ENCODE measurements around the gene LARP1. TPM values are rescaled to one million over a fixed set of nuclear protein-coding genes. Genes with fewer than 3 reads are reported as not detected.
A peak's percentile ranks its signal among the peaks of the same experiment; 100 is the strongest.
"Not testable (repeated sequence)": the region's sequence is repeated elsewhere in the genome, so short reads cannot be mapped to it uniquely, and the experiment has no call there.

Gene LARP1
- total RNA-seq, 1 experiment from 2014 or later, result 48.5 TPM

- no peak for DNase-seq (ENCODE audit: low spot score)
Observed at GRCh38 chr5:154824070-154824469, 68.9 kb downstream of the LARP1 start.

- no peak for DNase-seq (ENCODE audit: low spot score)
Observed at GRCh38 chr5:154829181-154829588, 74.0 kb downstream of the LARP1 start.

- no peak for DNase-seq (ENCODE audit: low spot score)
Observed at GRCh38 chr5:154829589-154830218, 74.5 kb downstream of the LARP1 start.

- no peak for DNase-seq (ENCODE audit: low spot score)
Observed at GRCh38 chr5:154830219-154830595, 75.0 kb downstream of the LARP1 start.

GRCh38 chr5:154830596-154830995 lies 75.4 kb downstream of the LARP1 start:
- DNase-seq (ENCODE audit: low spot score), result no peak

GRCh38 chr5:154831451-154831850 lies 76.3 kb downstream of the LARP1 start:
- no peak for DNase-seq (ENCODE audit: low spot score)

- not testable (repeated sequence) for DNase-seq (ENCODE audit: low spot score)
Observed at GRCh38 chr5:154832804-154833203, 77.6 kb downstream of the LARP1 start.

- DNase-seq (ENCODE audit: low spot score), result no peak
Observed at GRCh38 chr5:154834053-154834452, 78.9 kb downstream of the LARP1 start.

- DNase-seq (ENCODE audit: low spot score), result not testable (repeated sequence)
Observed at GRCh38 chr5:154835701-154836052, 80.5 kb downstream of the LARP1 start.

GRCh38 chr5:154836225-154836624 lies 81.0 kb downstream of the LARP1 start:
- DNase-seq (ENCODE audit: low spot score), result no peak

GRCh38 chr5:154837009-154837901 lies 82.1 kb downstream of the LARP1 start:
- DNase-seq (ENCODE audit: low spot score), result no peak

- no peak for DNase-seq (ENCODE audit: low spot score)
Observed at GRCh38 chr5:154840435-154841272, 85.5 kb downstream of the LARP1 start.

GRCh38 chr5:154841273-154841661 lies 86.1 kb downstream of the LARP1 start:
- no peak for DNase-seq (ENCODE audit: low spot score)

- no peak for DNase-seq (ENCODE audit: low spot score)
Observed at GRCh38 chr5:154842689-154843530, 87.7 kb downstream of the LARP1 start.

- no peak for DNase-seq (ENCODE audit: low spot score)
Observed at GRCh38 chr5:154844809-154845208, 89.6 kb downstream of the LARP1 start.

- no peak for DNase-seq (ENCODE audit: low spot score)
Observed at GRCh38 chr5:154849264-154849785, 94.1 kb downstream of the LARP1 start.

GRCh38 chr5:154849791-154850201 lies 94.6 kb downstream of the LARP1 start:
- no peak for DNase-seq (ENCODE audit: low spot score)

- DNase-seq (ENCODE audit: low spot score), result peak; percentile 43
Observed at GRCh38 chr5:154850255-154851062, 95.3 kb downstream of the LARP1 start, which contains the start of gene FAXDC2. Gene FAXDC2, minus strand, starts transcription at chr5:154850603. Its CDS starts 12,425 bp downstream, at chr5:154838178.

- DNase-seq (ENCODE audit: low spot score), result no peak
Observed at GRCh38 chr5:154851351-154851750, 96.2 kb downstream of the LARP1 start.
